Chondrocyte (in vitro differentiated cells): ENCODE results near the gene CBL. TPM values are rescaled to one million over a fixed set of nuclear protein-coding genes. Genes with fewer than 3 reads are reported as not detected.

Experiments
- DNase-seq: peaks from one replicate; pipeline ENCODE4 v3.0.0; 2021; ENCODE audit warnings: mixed read lengths, low spot score
- H3K27ac Mint-ChIP-seq: one replicate; pipeline ENCODE4 v1.8.0; 2021; ENCODE audit warnings: mild to moderate bottlenecking, moderate library complexity, mixed read lengths; ENCODE audit not compliant: unreplicated experiment
- H3K27me3 Mint-ChIP-seq: 2 replicates; pipeline ENCODE4 v1.8.0; 2021; ENCODE audit warnings: low read depth, mixed read lengths
- H3K36me3 Mint-ChIP-seq: 2 replicates; pipeline ENCODE4 v1.8.0; 2021; ENCODE audit warnings: low read depth, mixed read lengths
- H3K4me1 Mint-ChIP-seq: 2 replicates; pipeline ENCODE4 v1.8.0; 2021; ENCODE audit warnings: low read depth, mild to moderate bottlenecking, mixed read lengths
- H3K4me3 Mint-ChIP-seq: one replicate; pipeline ENCODE4 v1.8.0; 2021; ENCODE audit warnings: mild to moderate bottlenecking, moderate library complexity, mixed read lengths; ENCODE audit not compliant: unreplicated experiment
- H3K9me3 Mint-ChIP-seq: 2 replicates; pipeline ENCODE4 v1.8.0; 2021; ENCODE audit warnings: low read depth, mixed read lengths
- CTCF ChIP-seq: fragments of 200-600 bp; sonication (generic); IDR thresholded peaks from 2 replicates; pipeline ENCODE4 v1.5.0; 2021; ENCODE audit warnings: antibody characterized with exemption, mild to moderate bottlenecking, moderate library complexity
- total RNA-seq: library from RNA; stranded (reverse); gene quantifications from 3 replicates; pipeline ENCODE4 v1.2.1, GENCODE V29; 2021

Gene CBL
- total RNA-seq, 1 donor from 2014 or later, result 25.8 TPM

- Mint-ChIP-seq H3K27ac (peak within 1 kb of the TSS; percentile 99), H3K27me3 (peaks cover 5% of the 10 kb centered on the region), H3K4me3 (peak within 1 kb of the TSS; percentile 95), H3K9me3 (no peaks in the 10 kb centered on the region), H3K4me1 (peaks cover 51% of the 10 kb centered on the region), H3K36me3 (no peaks in the 10 kb centered on the region)
- peak; percentile 8 for TF ChIP-seq CTCF
- DNase-seq, result peak; percentile 95
Measured at GRCh38 chr11:119334174-119334930, 128.2 kb downstream of the CBL start, which contains the start of gene RNF26. Gene RNF26 (plus strand): TSS chr11:119334527. CDS start chr11:119335123, 596 bp downstream.

GRCh38 chr11:119335091-119335654, 129.0 kb downstream of the CBL start:
- H3K27ac Mint-ChIP-seq, result peak overlapping the region; percentile 99
- H3K4me1 Mint-ChIP-seq, result peaks cover 53% of the 10 kb centered on the region
- H3K27me3 Mint-ChIP-seq, result peaks cover 5% of the 10 kb centered on the region
- no peaks in the 10 kb centered on the region for H3K9me3 Mint-ChIP-seq
- H3K4me3 Mint-ChIP-seq, result peak overlapping the region; percentile 95
- TF ChIP-seq CTCF, result no peak
- H3K36me3 Mint-ChIP-seq, result no peaks in the 10 kb centered on the region
- no peak for DNase-seq

- no peaks in the 10 kb centered on the region for H3K36me3 Mint-ChIP-seq
- H3K4me3 Mint-ChIP-seq, result peak overlapping the region; percentile 95
- H3K4me1 Mint-ChIP-seq, result peaks cover 55% of the 10 kb centered on the region
- H3K9me3 Mint-ChIP-seq, result no peaks in the 10 kb centered on the region
- TF ChIP-seq CTCF, result no peak
- DNase-seq, result no peak
- peak overlapping the region; percentile 51 for H3K27ac Mint-ChIP-seq
- H3K27me3 Mint-ChIP-seq, result peaks cover under 1% of the 10 kb centered on the region
Measured at GRCh38 chr11:119335655-119336543, 129.8 kb downstream of the CBL start.

GRCh38 chr11:119336744-119337469, 130.8 kb downstream of the CBL start:
- Mint-ChIP-seq H3K36me3 (no peaks in the 10 kb centered on the region), H3K27ac (peak overlapping the region; percentile 89), H3K4me1 (peaks cover 59% of the 10 kb centered on the region), H3K9me3 (no peaks in the 10 kb centered on the region), H3K27me3 (peaks cover 2% of the 10 kb centered on the region), H3K4me3 (no peak overlapping the region)
- TF ChIP-seq CTCF, result no peak
- peak; percentile 44 for DNase-seq
